B cell (primary cell): ENCODE measurements around the gene MITD1. TPM values are rescaled to one million over a fixed set of nuclear protein-coding genes. Genes with fewer than 3 reads are reported as not detected.

ENCODE experiments used
- ATAC-seq: fragments of 200-7000 bp; cut with Tn5 transposase; one replicate; pipeline ENCODE4 v1.10.0; 2021; ENCODE audit warnings: low read depth, mild to moderate bottlenecking, moderate number of reproducible peaks, moderate library complexity
- CTCF ChIA-PET: fragments of 350-600 bp; sonication (Branson Sonifier 250); formaldehyde crosslinking; loops from one replicate; lab custom pipeline; 2021; ENCODE audit warnings: antibody characterized with exemption, inconsistent platforms; lab: Charles Lee
- POLR2A ChIA-PET: fragments of 350-600 bp; sonication (Branson Sonifier 250); formaldehyde crosslinking; loops from one replicate; lab custom pipeline; 2021; ENCODE audit warnings: antibody characterized with exemption; lab: Charles Lee
- DNase-seq: peaks from one replicate; pipeline ENCODE4 v3.0.0; 2013
- H2AFZ ChIP-seq: 2 replicates; pipeline ENCODE4 v1.6.1; 2012; ENCODE audit warnings: mild to moderate bottlenecking, low read depth, low read length; ENCODE audit not compliant: insufficient read depth, poor library complexity, severe bottlenecking
- H3K27ac ChIP-seq, 2 donors: 1 replicate in 1 of 2; 2 replicates in 1 of 2; pipeline ENCODE4 v1.5.1; 2012 to 2013; ENCODE audit warnings: low read length in 2 of 2, mild to moderate bottlenecking in 2 of 2, moderate library complexity in 1 of 2
- H3K27me3 ChIP-seq, 4 experiments: fragments of 200-600 bp in 1 of 4; sonication (generic) in 1 of 4; replicated peaks in 1 of 4; 1 replicate in 2 of 4; 2 replicates in 2 of 4; pipeline versions ENCODE4 v1.6.1 to v1.7.0; 2013 to 2016; ENCODE audit warnings: low read length in 3 of 4, mild to moderate bottlenecking in 2 of 4, mixed read lengths in 1 of 4, moderate library complexity in 1 of 4; ENCODE audit not compliant: insufficient read depth in 4 of 4, control insufficient read depth in 3 of 4; ENCODE audit errors: control extremely low read depth in 1 of 4
- H3K36me3 ChIP-seq, 2 experiments: replicated peaks in 1 of 2; 1 replicate in 1 of 2; 2 replicates in 1 of 2; pipeline versions ENCODE4 v1.6.1 to v1.7.1; 2013; ENCODE audit warnings: low read length in 1 of 2; ENCODE audit not compliant: insufficient read depth in 2 of 2, control insufficient read depth in 1 of 2; ENCODE audit errors: control extremely low read depth in 1 of 2, extremely low read depth in 1 of 2
- H3K4me1 ChIP-seq, 2 donors: fragments of 200-600 bp in 1 of 2; sonication (generic) in 1 of 2; 1 replicate in 1 of 2; 2 replicates in 1 of 2; pipeline versions ENCODE4 v1.5.1 to v1.6.1; 2013 to 2017; ENCODE audit warnings: low read length in 2 of 2; ENCODE audit not compliant: control insufficient read depth in 2 of 2, insufficient read depth in 2 of 2
- H3K4me2 ChIP-seq: replicated peaks from 2 replicates; pipeline ENCODE3; 2012; ENCODE audit warnings: mild to moderate bottlenecking, low read depth, low read length; ENCODE audit not compliant: poor library complexity, severe bottlenecking
- H3K4me3 ChIP-seq, 5 experiments: fragments of 200-600 bp in 1 of 5; sonication (generic) in 1 of 5; 1 replicate in 3 of 5; 2 replicates in 2 of 5; pipeline versions ENCODE4 v1.5.1 to v1.7.0; 2011 to 2016; ENCODE audit warnings: low read length in 4 of 5, mild to moderate bottlenecking in 4 of 5, low read depth in 2 of 5, control low read depth in 1 of 5, moderate library complexity in 1 of 5; ENCODE audit not compliant: insufficient read depth in 1 of 5; ENCODE audit errors: control extremely low read depth in 1 of 5, extremely low read depth in 1 of 5
- H3K79me2 ChIP-seq: fragments of 200-600 bp; sonication (generic); one replicate; pipeline ENCODE4 v1.6.0; 2016; ENCODE audit warnings: low read length; ENCODE audit not compliant: control insufficient read depth, insufficient read depth
- H3K9ac ChIP-seq: fragments of 200-600 bp; sonication (generic); 2 replicates; pipeline ENCODE4 v1.6.1; 2017; ENCODE audit warnings: mild to moderate bottlenecking, low read length, moderate library complexity
- H3K9me3 ChIP-seq, 3 donors: one replicate each; pipeline versions ENCODE4 v1.6.1 to v1.7.1; 2013; ENCODE audit warnings: low read length in 2 of 3; ENCODE audit not compliant: control insufficient read depth in 2 of 3, insufficient read depth in 1 of 3; ENCODE audit errors: control extremely low read depth in 1 of 3
- H4K20me1 ChIP-seq: 2 replicates; pipeline ENCODE4 v1.6.0; 2012; ENCODE audit warnings: mild to moderate bottlenecking, low read length; ENCODE audit not compliant: insufficient read depth, control insufficient read depth, poor library complexity, severe bottlenecking
- H3K27ac Mint-ChIP-seq: one replicate; pipeline ENCODE4 v1.8.0; 2021; ENCODE audit warnings: mixed read lengths
- H3K27me3 Mint-ChIP-seq: one replicate; pipeline ENCODE4 v1.8.0; 2021; ENCODE audit warnings: mixed read lengths
- H3K4me1 Mint-ChIP-seq: one replicate; pipeline ENCODE4 v1.8.0; 2021; ENCODE audit warnings: mixed read lengths
- H3K4me3 Mint-ChIP-seq: one replicate; pipeline ENCODE4 v1.8.0; 2021; ENCODE audit warnings: mixed read lengths
- H3K9me3 Mint-ChIP-seq: one replicate; pipeline ENCODE4 v1.8.0; 2022; ENCODE audit warnings: mixed read lengths; ENCODE audit not compliant: insufficient read depth
- EZH2 ChIP-seq: IDR thresholded peaks from 2 replicates; pipeline ENCODE4 v1.6.1; 2012; ENCODE audit warnings: borderline replicate concordance, low read depth, mild to moderate bottlenecking, moderate library complexity, low read length; ENCODE audit not compliant: insufficient read depth, poor library complexity, severe bottlenecking
- WGBS: methylation state at CpG from one replicate; pipeline ENCODE4 v1.1.5; 2013; ENCODE audit warnings: missing lambda C conversion rate; ENCODE audit not compliant: insufficient coverage; 5-methylcytosine and 5-hydroxymethylcytosine counted together
- intact Hi-C: fragments of 100-400 bp; cut with micrococcal nuclease; formaldehyde crosslinking; loops from one replicate; pipeline ENCODE4 v1.10.0; 2022
- polyA plus RNA-seq: library from polyadenylated mRNA; depleted of rRNA; stranded (reverse); fragments of >200 nt; gene quantifications from 2 replicates; pipeline ENCODE4 v1.2.3, GENCODE V29; 2012
- total RNA-seq, 2 donors: library from RNA; stranded (reverse); fragments of 120-200 nt in 1 of 2; gene quantifications; 1 replicate in 1 of 2; 2 replicates in 1 of 2; pipeline versions ENCODE4 v1.2.3 to v1.2.4, GENCODE V29; 2013 to 2022

Gene MITD1
- total and polyA plus RNA-seq, 2 donors (not counting 1 experiment from before 2014, with no cell fraction given), result 31.0 to 71.6 TPM

DNA sequence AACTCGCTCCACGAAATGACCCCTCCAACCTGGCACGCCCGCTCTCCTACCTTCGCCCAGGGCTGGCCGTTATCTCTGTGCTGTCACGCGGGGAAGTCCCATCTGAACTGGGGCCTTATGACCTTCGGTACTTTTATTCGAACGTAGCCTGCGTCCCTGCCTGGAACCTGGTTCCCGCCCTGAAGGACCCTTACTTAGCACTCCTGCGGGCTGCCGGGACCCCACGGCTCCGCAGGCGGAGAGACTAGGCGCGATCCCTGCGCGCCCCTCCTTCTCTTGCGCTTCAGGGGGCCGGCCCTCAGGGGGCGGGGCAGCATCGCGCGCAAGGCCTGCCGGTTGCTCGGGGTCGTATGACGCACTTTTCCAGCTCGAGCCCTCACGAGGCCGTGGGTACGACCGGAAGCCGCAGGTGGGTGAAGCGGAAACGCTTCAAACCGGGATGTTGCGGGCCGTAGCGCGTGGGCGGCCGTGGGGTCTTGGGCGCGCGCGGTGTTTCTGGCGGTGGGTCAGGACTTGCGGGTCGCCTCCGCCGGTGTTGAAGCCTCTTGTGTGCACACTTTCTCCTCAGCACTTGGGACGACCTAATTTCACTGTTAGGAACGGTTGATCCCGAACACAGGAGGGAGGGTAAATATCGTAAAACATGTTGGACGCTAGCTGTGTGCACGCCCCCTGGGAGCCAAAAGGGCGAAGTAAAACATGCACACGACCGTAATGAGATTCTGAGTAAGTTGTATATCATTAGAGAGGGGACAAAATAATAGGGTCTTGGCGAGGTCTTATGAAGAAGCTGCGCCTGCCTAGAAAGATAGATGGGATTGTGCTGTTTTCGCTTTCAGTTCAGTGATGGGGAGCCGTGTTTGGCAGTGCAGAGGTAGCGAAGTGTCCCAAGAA is 26.0 kb downstream of the MITD1 start, which contains the start of the genes LIPT1 and TSGA10:
Gene LIPT1 (plus strand): TSS at position 325 of the 894 bp plus-strand sequence. CDS start 6,991 bp downstream, outside the sequence.
Gene TSGA10 (minus strand): TSS at position 300 of the 894 bp plus-strand sequence. CDS start 45,503 bp downstream, outside the sequence.
- Histone ChIP-seq H3K79me2 (peaks cover 28% of the 10 kb centered on the region), H3K27me3 (no peaks in the 10 kb centered on the region), H3K9me3 (no peaks in the 10 kb centered on the region), H3K4me1 (peaks cover 27 to 29% of the 10 kb centered on the region in 2 donors), H3K36me3 (peaks cover 4 to 7% of the 10 kb centered on the region in 2 experiments), H3K4me3 (peak within 1 kb of the TSS; percentile 86 to 98 (median 94)), H4K20me1 (no peaks in the 10 kb centered on the region), H3K9ac (peak within 1 kb of the TSS; percentile 78), H3K27ac (peak within 1 kb of the TSS; percentile 91 to 99), H3K4me2 (peak within 1 kb of the TSS; percentile 71), H2AFZ (peak within 1 kb of the TSS; percentile 76)
- Mint-ChIP-seq H3K27ac (peak within 1 kb of the TSS; percentile 91), H3K9me3 (no peaks in the 10 kb centered on the region), H3K27me3 (no peaks in the 10 kb centered on the region), H3K4me3 (no peak within 1 kb of the TSS), H3K4me1 (peaks cover 47% of the 10 kb centered on the region)
- ATAC-seq (peak; percentile 90), DNase-seq (peak; percentile 97)
- under 1% methylated on average over 70 of the region's 70 CpGs for whole genome bisulfite sequencing
- ChIA-PET POLR2A (interaction anchor here (1.1 to 3.8 kb wide), 4 partner anchors 12 to 182 kb away, joined by 4 to 31 read pairs (median 6); partner anchors contain the start of genes C2orf15 and EIF5B), CTCF (interaction anchor here (0.6 to 4.8 kb wide), 4 partner anchors 14 to 789 kb away, joined by 6 to 24 read pairs (median 14); partner anchors contain the start of genes C2orf15, EIF5B, MITD1 and TXNDC9)
- TF ChIP-seq EZH2, result no peak
- intact Hi-C loops, result loop anchor here (1.0 to 10.0 kb wide), 4 partner anchors 14 to 1090 kb away; partner anchors contain the start of genes C2orf15, MITD1, MRPL30 and TXNDC9
